HG02588 (cell line): Measurements from ENCODE around the gene SLC6A15.

Source experiments
- ATAC-seq: cut with Tn5 transposase; IDR thresholded peaks from one replicate; pipeline ENCODE4 v1.9.1; 2021; ENCODE audit warnings: mild to moderate bottlenecking, moderate library complexity; ENCODE audit not compliant: unreplicated experiment

The SLC6A15 gene

DNA sequence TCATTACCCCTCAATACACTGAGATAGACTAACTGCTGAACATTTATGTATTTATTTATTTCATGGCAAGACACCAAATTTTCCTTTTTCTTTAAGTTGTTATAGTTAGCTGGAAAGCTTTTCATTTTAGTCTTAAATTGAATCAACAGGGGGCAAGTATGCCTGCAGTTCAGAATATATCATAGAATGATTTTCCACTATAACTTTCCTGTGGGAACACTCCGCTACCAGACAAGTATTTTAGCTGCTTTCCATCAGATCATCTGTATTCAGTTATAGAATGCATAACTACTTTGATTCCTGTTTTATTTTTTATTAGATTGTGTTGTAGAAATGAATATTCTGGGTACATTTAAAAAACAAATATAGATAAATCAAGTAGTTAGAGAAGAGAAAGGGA is 102.0 kb downstream of the SLC6A15 start:
- no peak for ATAC-seq
